GM12865 (cell line): ENCODE measurements around the gene INPP5K.
"Not testable (repeated sequence)": the region's sequence is repeated elsewhere in the genome, so short reads cannot be mapped to it uniquely, and the experiment has no call there.

Source experiments
- DNase-seq: peaks from one replicate; pipeline ENCODE4 v3.0.0; 2010; ENCODE audit warnings: low read depth
- H3K4me3 ChIP-seq: 2 replicates; pipeline ENCODE4 v1.5.1; 2011; ENCODE audit warnings: mild to moderate bottlenecking, low read depth, low read length, control low read depth
- TF ChIP-seq, protein P1 (sequence below): IDR thresholded peaks from 2 replicates; pipeline ENCODE4 v1.5.1; 2011; ENCODE audit warnings: low read length, control low read depth, low read depth, inconsistent platforms; ENCODE audit not compliant: insufficient read depth; ENCODE audit errors: missing control alignments

Gene INPP5K

DNA sequence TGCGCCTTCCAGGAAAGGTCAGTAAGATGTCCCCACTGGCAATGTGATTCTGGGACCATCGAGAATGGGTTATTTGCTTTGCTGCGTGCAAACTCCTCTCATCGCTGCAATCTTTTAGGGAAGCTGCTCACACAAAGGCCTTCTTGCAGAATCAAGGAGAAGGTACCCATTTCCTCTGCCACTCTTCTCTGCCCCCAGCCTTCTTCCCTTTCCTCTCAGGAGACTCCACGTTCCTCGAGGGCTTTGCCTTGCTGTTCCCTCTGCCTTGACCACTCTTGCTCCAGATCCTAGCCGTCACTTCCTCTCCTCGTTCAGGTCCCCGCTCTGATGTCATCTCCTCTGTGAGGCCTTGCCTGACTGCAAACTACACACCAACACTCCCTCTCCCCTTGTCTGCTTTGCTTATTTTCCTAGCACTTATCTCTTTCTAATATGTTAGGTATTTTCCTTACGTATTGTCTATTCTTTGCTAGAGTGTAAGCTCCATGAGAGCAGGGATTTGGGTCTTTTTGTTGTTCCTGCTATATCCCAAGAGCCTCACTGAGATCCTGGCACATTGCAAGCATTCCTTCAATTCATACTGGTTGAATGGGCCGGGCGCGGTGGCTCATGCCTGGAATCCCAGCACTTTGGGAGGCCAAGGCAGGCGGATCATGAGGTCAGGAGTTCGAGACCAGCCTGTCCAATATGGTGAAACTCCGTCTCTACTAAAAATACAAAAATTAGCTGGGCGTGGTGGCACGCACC is 55.0 kb downstream of the INPP5K start:
- TF ChIP-seq, protein P1, sequence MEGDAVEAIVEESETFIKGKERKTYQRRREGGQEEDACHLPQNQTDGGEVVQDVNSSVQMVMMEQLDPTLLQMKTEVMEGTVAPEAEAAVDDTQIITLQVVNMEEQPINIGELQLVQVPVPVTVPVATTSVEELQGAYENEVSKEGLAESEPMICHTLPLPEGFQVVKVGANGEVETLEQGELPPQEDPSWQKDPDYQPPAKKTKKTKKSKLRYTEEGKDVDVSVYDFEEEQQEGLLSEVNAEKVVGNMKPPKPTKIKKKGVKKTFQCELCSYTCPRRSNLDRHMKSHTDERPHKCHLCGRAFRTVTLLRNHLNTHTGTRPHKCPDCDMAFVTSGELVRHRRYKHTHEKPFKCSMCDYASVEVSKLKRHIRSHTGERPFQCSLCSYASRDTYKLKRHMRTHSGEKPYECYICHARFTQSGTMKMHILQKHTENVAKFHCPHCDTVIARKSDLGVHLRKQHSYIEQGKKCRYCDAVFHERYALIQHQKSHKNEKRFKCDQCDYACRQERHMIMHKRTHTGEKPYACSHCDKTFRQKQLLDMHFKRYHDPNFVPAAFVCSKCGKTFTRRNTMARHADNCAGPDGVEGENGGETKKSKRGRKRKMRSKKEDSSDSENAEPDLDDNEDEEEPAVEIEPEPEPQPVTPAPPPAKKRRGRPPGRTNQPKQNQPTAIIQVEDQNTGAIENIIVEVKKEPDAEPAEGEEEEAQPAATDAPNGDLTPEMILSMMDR, result no peak
- DNase-seq, result no peak

DNA sequence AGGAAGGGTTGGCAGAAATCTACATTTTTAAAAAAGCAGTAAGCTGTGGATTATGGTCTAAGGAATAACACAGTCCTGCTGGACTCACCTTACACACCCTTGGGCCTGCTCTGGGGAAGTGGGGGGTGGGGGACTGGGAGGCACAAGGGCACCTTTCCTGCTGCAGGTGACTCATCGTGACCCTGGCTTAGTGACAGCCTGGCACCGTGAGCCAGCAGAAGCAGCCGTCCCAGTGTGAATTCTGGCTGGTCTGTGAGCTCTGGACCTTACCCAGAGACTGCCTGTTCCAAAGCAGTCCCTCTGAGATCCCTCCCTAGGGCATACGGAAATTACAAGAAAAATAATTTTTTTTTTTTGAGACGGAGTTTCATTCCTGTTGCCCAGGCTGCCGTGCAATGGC is 56.2 kb downstream of the INPP5K start:
- H3K4me3 ChIP-seq, result no peak overlapping the region
- TF ChIP-seq, protein P1, result no peak
- no peak for DNase-seq

More for the DNA sequence above, 55.0 kb downstream of the INPP5K start:
- H3K4me3 ChIP-seq, result no peak overlapping the region

DNA sequence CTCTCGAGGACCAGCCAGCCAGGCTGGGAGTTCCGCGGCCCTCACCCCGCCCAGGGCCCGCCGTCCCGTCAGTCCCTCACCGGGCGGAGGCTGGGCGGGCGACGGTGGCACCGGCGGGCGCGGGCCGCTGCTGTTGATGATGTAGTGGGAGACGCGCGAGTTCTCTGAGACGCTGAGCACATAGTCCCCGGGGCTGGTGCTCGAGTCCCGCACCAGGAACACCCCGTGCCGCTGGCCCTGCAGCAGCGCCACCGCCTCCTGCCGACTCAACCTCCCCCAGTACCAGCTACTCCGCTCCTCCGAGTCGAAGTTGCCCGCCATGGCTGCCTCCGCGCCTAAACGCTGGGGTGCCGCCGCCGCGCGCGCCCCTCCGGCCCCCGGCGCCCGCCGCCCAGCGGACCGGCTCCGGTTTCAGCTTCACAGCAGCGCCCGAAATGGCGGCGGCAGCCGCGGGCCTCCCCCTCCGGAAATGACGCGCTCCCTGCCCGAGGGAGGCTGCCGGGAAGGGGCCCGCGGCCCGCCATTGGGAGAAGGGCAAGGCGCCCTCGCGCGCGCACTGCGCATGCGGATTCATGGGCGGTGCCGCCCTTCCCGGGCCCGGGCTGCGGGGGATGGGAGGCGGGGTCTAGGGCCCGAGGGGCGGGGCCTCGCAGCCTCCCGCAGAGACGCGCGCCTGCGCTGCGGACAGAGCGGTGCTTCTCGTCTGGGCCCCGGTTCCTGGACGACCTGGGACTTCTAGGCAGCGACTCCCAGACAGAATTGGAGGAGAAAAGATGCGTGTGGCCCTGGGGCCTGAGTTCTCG is 60.4 kb downstream of the INPP5K start, which contains the start of gene CRK:
Gene CRK (minus strand): TSS at position 436 of the 803 bp plus-strand sequence. CDS start 115 bp downstream, at position 321.
- TF ChIP-seq, protein P1, result peak; percentile 3
- peak within 1 kb of the TSS; percentile 76 for H3K4me3 ChIP-seq
- DNase-seq, result peak; percentile 97

DNA sequence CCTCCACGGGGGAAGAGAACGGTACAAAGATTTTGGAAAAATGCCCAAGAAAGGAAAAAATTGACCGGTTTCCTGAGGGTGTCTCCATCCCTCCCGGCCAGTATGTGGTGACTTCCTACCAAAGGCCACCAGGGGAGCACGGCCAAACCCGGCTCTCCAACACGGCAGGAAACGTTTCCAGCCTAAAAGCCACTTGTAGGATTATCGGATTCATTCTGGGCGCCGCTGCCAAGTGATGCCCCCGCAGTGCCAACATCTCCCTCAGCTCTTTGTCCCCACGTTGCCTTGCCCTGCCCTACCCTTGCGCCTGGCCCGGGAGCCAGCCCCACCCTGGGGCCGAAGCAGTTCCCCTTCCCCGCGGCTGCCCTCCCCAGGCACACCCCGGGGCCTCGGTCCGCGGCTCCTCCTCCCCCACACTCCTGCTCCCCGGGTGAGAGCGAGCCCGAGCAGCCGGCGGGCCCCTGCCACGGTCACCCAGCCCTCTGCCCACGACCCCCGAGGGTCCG is 61.1 kb downstream of the INPP5K start:
- TF ChIP-seq, protein P1, result peak; percentile 62
- DNase-seq, result peak; percentile 70

DNA sequence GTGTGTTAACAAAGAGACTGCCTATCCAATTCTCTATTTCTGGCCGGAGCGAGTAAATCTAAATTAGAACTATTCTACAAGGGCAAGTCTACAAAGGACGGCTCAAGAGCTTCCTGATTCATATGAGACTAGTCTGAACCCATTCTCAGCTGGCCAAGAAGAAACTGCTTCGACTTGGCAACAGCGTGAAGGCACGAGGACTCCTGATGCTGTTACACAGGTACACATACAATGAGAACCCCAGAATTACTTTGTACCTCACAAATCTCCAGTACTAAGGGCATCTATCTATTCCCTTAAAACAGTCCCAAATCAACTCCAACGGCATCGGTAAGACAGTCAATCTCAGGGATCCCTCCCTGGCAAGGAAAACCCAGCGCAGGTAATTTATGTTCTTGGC is 61.9 kb downstream of the INPP5K start:
- H3K4me3 ChIP-seq, result peak overlapping the region; percentile 64
- DNase-seq, result no peak
- TF ChIP-seq, protein P1, result no peak

More for the DNA sequence above, 61.1 kb downstream of the INPP5K start:
- H3K4me3 ChIP-seq, result peak overlapping the region; percentile 64

DNA sequence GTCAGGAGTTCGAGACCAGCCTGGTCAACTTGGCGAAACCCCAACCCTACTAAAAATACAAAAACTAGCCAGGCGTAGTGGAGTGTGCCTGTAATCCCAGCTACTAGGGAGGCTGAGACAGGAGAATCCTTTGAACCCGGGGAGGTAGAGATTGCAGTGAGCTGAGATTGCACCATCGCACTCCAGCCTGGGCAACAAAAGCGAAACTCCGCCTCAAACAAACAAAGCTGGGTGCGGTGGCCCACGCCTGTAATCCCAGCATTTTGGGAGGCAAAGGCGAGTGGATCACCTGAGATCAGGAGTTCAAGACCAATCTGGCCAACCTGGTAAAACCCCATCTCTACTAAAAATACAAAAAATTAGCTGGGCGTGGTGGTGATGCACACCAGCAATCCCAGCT is 62.7 kb downstream of the INPP5K start:
- H3K4me3 ChIP-seq, DNase-seq: not testable (repeated sequence)

DNA sequence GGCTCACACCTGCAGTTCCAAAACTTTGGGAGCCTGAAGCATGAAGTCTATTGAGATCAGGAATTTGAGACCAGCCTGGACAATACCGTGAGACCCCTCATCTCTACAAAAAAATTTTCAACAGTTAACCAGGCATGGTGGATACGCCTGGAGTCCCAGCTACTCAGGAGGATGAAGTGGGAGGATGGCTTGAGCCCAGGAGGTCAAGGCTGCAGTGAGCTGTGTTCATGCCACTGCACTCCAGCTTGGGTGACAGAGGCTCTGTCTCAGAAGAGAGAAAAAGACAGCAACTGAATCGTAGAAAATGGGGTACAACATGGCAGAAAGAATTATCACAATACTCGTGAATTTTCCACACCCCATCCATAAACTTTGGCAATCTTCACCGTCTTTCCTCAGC is 63.6 kb downstream of the INPP5K start:
- TF ChIP-seq, protein P1, result no peak
- DNase-seq, result no peak
- no peak overlapping the region for H3K4me3 ChIP-seq

DNA sequence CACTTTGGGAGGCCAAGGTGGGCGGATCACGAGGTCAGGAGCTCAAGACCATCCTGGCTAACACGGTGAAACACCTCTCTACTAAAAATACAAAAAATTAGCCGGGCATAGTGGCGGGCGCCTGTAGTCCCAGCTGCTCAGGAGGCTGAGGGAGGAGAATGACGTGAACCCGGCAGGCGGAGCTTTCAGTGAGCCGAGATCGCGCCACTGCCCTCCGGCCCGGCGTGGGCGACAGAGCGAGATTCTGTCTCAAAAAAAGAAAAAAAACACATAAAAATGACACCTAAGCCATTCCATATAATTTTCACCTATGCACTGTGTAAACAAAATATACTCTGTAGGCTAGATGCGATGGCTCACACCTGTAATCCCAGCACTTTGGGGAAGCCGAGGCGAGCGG is 66.2 kb downstream of the INPP5K start:
- not testable (repeated sequence) for H3K4me3 ChIP-seq, DNase-seq
